Measurements from ENCODE around the gene ESR1.

ESR1 gene

GRCh38 chr6:151914484-151914883, 107.0 kb downstream of the ESR1 start:
- no peaks in the 10 kb centered on the region for H3K27me3 ChIP-seq (ENCODE audit: control insufficient read depth, insufficient read depth, low read length)
- DNase-seq (ENCODE audit: low read depth, low spot score), result no peak
- H3K36me3 ChIP-seq (ENCODE audit: control insufficient read depth, insufficient read depth, low read length), result no peaks in the 10 kb centered on the region
- H3K27ac ChIP-seq (ENCODE audit: low read length), result no peak overlapping the region
- H3K4me3 ChIP-seq (ENCODE audit: low read length), result no peak overlapping the region
- WGBS (ENCODE audit: insufficient coverage, insufficient read length), result no CpG with 5 or more reads among the region's 4 CpGs
- no peaks in the 10 kb centered on the region; the same call in 1 of the 2 replicates for H3K4me1 ChIP-seq (ENCODE audit: control insufficient read depth, insufficient read depth, low read length)
- H3K9me3 ChIP-seq (ENCODE audit: control insufficient read depth, insufficient read depth, low read length), result no peaks in the 10 kb centered on the region

DNA sequence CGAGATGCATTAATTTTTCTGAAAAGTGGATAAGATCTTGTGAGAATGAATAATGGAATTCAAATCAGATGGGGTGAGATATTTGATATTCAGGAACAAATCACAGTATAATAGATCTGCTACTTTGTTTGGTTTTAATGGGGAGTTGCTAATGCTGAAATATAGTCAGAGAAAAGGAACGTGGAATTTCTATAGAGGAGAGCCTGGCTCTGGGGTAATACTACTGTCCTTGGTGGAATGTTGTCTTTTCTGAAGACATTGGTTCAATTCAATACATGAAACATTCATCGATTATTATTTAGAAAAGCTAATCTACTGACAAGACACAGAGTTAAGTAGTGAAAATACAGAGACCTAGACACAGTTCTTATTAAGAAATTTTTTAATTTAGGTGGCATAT, 108.6 kb downstream of the ESR1 start:
- no CpG with 5 or more reads among the region's 3 CpGs for WGBS (ENCODE audit: insufficient coverage, insufficient read length)
- H3K27ac ChIP-seq (ENCODE audit: low read length), result no peak overlapping the region
- DNase-seq (ENCODE audit: low read depth, low spot score), result no peak
- no peaks in the 10 kb centered on the region for H3K9me3 ChIP-seq (ENCODE audit: control insufficient read depth, insufficient read depth, low read length)
- H3K36me3 ChIP-seq (ENCODE audit: control insufficient read depth, insufficient read depth, low read length), result no peaks in the 10 kb centered on the region
- H3K4me1 ChIP-seq (ENCODE audit: control insufficient read depth, insufficient read depth, low read length), result no peaks in the 10 kb centered on the region; the same call in 1 of the 2 replicates
- H3K27me3 ChIP-seq (ENCODE audit: control insufficient read depth, insufficient read depth, low read length), result no peaks in the 10 kb centered on the region
- no peak overlapping the region for H3K4me3 ChIP-seq (ENCODE audit: low read length)

DNA sequence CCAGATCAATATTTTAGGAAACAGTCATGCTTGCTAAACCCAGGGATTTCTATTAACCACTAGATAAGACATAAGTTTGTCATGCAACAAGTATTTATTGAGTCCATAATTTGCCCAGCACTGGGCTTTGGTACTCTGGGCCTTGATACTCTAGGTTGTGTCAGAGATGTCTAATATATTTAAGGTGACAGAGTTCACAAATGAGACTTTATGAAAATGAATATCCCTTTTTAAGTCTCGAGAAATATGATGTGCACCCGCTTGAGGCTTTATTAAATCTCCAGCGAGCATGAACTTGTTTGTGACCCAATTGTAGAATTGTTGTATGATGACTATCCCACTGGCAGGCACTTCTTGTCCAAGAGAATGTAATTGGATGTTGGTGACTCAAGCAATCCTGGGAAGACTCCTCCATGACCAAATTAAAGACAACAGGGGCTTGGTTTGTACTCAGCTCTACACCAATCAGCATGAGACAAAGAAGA, 109.2 kb downstream of the ESR1 start:
- DNase-seq (ENCODE audit: low read depth, low spot score), result no peak
- Histone ChIP-seq H3K27ac (ENCODE audit: low read length) (no peak overlapping the region), H3K27me3 (ENCODE audit: control insufficient read depth, insufficient read depth, low read length) (no peaks in the 10 kb centered on the region)

DNA sequence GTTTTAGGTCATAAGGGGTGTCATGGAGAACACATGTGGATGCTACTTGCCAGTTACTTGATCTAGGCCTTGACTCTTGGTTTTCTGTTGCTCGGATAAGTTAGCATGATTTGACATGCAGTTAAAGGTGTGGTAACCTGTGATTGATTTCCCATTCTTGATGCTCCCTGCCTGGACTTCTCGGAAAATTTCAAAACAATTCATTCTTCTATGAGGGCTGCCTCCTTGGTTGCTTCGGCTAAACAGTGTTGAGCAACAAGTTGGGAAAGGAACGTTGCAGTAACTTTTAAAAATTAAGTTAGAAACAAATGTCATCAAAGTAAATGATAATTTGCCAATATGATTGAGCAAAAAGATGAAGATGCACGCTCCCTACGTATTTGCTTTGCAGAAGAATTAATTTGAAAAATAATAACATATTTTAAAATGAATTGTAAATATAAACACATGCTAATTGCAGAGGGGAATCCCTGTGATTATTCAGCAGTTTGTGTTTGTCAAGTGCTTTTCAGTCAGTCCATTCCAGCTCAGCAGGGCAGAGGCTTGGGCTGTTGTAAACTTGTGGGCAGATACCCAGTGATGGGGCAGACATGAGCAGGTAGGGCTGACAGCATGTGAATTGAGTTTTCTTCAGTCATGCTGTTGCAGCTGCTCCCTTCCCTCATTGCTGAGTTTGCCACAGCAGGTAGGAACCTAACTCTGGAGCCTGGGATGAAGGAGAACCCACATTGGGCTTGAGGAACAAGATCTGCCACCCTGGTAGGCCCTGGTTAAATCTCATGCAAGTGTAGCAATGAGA, 110.2 kb downstream of the ESR1 start:
- Histone ChIP-seq H3K36me3 (ENCODE audit: control insufficient read depth, insufficient read depth, low read length) (no peaks in the 10 kb centered on the region), H3K9me3 (ENCODE audit: control insufficient read depth, insufficient read depth, low read length) (no peaks in the 10 kb centered on the region)
- no CpG with 5 or more reads among the region's 6 CpGs for WGBS (ENCODE audit: insufficient coverage, insufficient read length)

More for the DNA sequence above, 109.2 kb downstream of the ESR1 start:
- no peak overlapping the region for H3K4me3 ChIP-seq (ENCODE audit: low read length)
- WGBS (ENCODE audit: insufficient coverage, insufficient read length), result no CpG with 5 or more reads among the region's 3 CpGs
- no peaks in the 10 kb centered on the region; the same call in 1 of the 2 replicates for H3K4me1 ChIP-seq (ENCODE audit: control insufficient read depth, insufficient read depth, low read length)
- no peaks in the 10 kb centered on the region for H3K9me3 ChIP-seq (ENCODE audit: control insufficient read depth, insufficient read depth, low read length)
- H3K36me3 ChIP-seq (ENCODE audit: control insufficient read depth, insufficient read depth, low read length), result no peaks in the 10 kb centered on the region

GRCh38 chr6:151940307-151940706, 132.8 kb downstream of the ESR1 start:
- WGBS (ENCODE audit: insufficient coverage, insufficient read length), result no CpG with 5 or more reads among the region's 3 CpGs
- no peaks in the 10 kb centered on the region for H3K9me3 ChIP-seq (ENCODE audit: control insufficient read depth, insufficient read depth, low read length)
- H3K36me3 ChIP-seq (ENCODE audit: control insufficient read depth, insufficient read depth, low read length), result no peaks in the 10 kb centered on the region
- no peak overlapping the region for H3K27ac ChIP-seq (ENCODE audit: low read length)
- H3K4me3 ChIP-seq (ENCODE audit: low read length), result no peak overlapping the region
- H3K4me1 ChIP-seq (ENCODE audit: control insufficient read depth, insufficient read depth, low read length), result no peaks in the 10 kb centered on the region
- no peaks in the 10 kb centered on the region for H3K27me3 ChIP-seq (ENCODE audit: control insufficient read depth, insufficient read depth, low read length)
- no peak for DNase-seq (ENCODE audit: low read depth, low spot score)

More for the DNA sequence above, 110.2 kb downstream of the ESR1 start:
- Histone ChIP-seq H3K27ac (ENCODE audit: low read length) (no peak overlapping the region), H3K4me1 (ENCODE audit: control insufficient read depth, insufficient read depth, low read length) (no peaks in the 10 kb centered on the region; the same call in 1 of the 2 replicates), H3K4me3 (ENCODE audit: low read length) (no peak overlapping the region), H3K27me3 (ENCODE audit: control insufficient read depth, insufficient read depth, low read length) (no peaks in the 10 kb centered on the region)
- no peak for DNase-seq (ENCODE audit: low read depth, low spot score)

DNA sequence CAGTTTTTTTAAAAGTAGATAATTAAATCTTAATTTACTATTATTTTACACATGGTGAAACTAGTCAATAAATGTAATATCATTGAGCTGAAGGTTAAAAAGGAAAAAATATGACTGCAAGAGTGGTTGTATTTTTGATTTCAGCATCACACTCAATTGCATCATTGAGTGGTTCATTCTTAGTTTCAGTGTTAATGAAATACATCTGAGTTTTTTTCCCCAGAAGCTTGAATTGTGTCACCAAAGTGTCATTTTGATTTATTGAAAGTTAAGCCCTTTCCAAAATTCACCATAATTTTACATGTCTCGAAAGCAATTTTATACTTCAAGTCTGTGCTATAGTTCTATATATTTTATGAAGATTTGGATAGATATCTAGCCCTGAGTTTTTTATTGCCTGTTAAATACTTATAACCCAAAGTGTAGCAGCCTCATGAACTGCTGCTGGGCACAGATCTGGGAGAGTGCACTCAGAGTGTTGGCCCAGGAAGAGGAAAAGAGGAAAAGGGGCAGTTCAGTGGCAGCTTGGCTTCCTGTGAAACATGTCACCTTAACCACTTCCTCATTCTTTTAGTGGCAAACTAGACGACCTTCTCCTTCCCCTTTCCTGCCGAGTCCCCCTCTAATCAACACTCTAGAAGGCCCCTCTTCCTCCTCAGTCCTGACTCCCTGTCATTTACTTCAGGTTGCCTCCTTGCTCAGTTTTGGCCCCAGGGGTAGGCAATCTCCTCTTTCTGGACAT, 140.7 kb downstream of the ESR1 start:
- Histone ChIP-seq H3K9me3 (ENCODE audit: control insufficient read depth, insufficient read depth, low read length) (no peaks in the 10 kb centered on the region), H3K4me3 (ENCODE audit: low read length) (no peak overlapping the region), H3K36me3 (ENCODE audit: control insufficient read depth, insufficient read depth, low read length) (no peaks in the 10 kb centered on the region), H3K27ac (ENCODE audit: low read length) (no peak overlapping the region), H3K4me1 (ENCODE audit: control insufficient read depth, insufficient read depth, low read length) (no peaks in the 10 kb centered on the region), H3K27me3 (ENCODE audit: control insufficient read depth, insufficient read depth, low read length) (no peaks in the 10 kb centered on the region)
- WGBS (ENCODE audit: insufficient coverage, insufficient read length), result no CpG with 5 or more reads among the region's 3 CpGs
- no peak for DNase-seq (ENCODE audit: low read depth, low spot score)

DNA sequence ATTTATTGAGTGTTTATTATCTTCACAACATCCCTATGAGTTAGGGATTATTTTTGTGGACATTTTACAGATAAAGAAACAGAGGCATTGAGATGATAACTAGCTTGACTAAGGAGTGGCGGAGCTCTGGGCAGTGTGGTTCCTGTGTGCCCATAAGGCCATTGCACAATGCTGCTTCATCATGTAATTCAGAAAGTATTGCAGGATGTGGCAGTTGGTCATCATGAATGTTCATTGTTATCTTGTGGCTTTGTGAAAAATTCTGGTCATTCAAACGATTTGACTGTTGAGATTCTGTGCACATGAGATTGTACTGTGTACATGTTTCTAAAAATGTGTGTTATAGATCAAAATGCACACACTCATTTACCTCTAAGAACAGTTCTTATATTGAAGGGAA, 150.8 kb downstream of the ESR1 start:
- no peak for DNase-seq (ENCODE audit: low read depth, low spot score)
- Histone ChIP-seq H3K27me3 (ENCODE audit: control insufficient read depth, insufficient read depth, low read length) (no peaks in the 10 kb centered on the region), H3K4me3 (ENCODE audit: low read length) (no peak overlapping the region), H3K4me1 (ENCODE audit: control insufficient read depth, insufficient read depth, low read length) (no peaks in the 10 kb centered on the region), H3K9me3 (ENCODE audit: control insufficient read depth, insufficient read depth, low read length) (peaks cover 1% of the 10 kb centered on the region; the same call in 1 of the 2 replicates), H3K27ac (ENCODE audit: low read length) (no peak overlapping the region), H3K36me3 (ENCODE audit: control insufficient read depth, insufficient read depth, low read length) (no peaks in the 10 kb centered on the region)
- no CpG with 5 or more reads among the region's 2 CpGs for WGBS (ENCODE audit: insufficient coverage, insufficient read length)

- Histone ChIP-seq H3K4me1 (ENCODE audit: control insufficient read depth, insufficient read depth, low read length) (no peaks in the 10 kb centered on the region), H3K27me3 (ENCODE audit: control insufficient read depth, insufficient read depth, low read length) (no peaks in the 10 kb centered on the region), H3K36me3 (ENCODE audit: control insufficient read depth, insufficient read depth, low read length) (no peaks in the 10 kb centered on the region), H3K9me3 (ENCODE audit: control insufficient read depth, insufficient read depth, low read length) (peaks cover 1% of the 10 kb centered on the region; the same call in 1 of the 2 replicates), H3K4me3 (ENCODE audit: low read length) (no peak overlapping the region), H3K27ac (ENCODE audit: low read length) (no peak overlapping the region)
- WGBS (ENCODE audit: insufficient coverage, insufficient read length), result no CpG with 5 or more reads among the region's 3 CpGs
- no peak for DNase-seq (ENCODE audit: low read depth, low spot score)
Measured at GRCh38 chr6:151959086-151959485, 151.6 kb downstream of the ESR1 start.

GRCh38 chr6:151961809-151962208, 154.3 kb downstream of the ESR1 start:
- Histone ChIP-seq H3K27ac (ENCODE audit: low read length) (no peak overlapping the region), H3K9me3 (ENCODE audit: control insufficient read depth, insufficient read depth, low read length) (peaks cover 1% of the 10 kb centered on the region; the same call in 1 of the 2 replicates), H3K4me1 (ENCODE audit: control insufficient read depth, insufficient read depth, low read length) (no peaks in the 10 kb centered on the region), H3K4me3 (ENCODE audit: low read length) (no peak overlapping the region), H3K36me3 (ENCODE audit: control insufficient read depth, insufficient read depth, low read length) (no peaks in the 10 kb centered on the region), H3K27me3 (ENCODE audit: control insufficient read depth, insufficient read depth, low read length) (no peaks in the 10 kb centered on the region)
- DNase-seq (ENCODE audit: low read depth, low spot score), result no peak
- no CpG with 5 or more reads among the region's 5 CpGs for WGBS (ENCODE audit: insufficient coverage, insufficient read length)

DNA sequence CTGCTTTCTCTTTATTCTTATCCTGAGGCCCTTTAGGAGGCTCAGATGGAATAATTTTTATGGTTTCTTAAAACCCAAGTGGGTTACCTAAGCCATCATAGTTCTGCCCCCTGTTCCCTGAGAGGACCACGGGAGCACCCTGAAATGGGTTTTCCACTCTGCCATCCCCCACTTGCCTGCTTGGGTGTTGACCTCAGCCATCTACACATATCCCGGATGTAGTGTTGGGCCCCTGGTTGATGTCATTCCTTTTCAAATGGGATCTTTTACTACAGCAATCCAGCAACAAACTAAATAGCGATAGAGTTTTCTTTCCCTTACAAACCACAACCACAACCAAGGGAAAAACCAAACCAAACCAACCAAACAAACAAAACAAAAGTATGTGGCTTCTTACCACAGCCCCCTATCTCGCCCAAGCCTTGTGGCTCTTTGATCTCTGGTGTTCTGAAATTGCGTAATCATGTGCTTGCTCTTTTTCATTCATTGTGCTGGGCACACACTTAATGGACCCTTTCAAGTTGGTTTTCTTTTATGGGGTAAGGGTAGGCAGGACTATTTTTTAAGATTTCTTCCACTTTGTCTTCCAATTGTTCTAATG, 154.9 kb downstream of the ESR1 start:
- Histone ChIP-seq H3K4me3 (ENCODE audit: low read length) (no peak overlapping the region), H3K27me3 (ENCODE audit: control insufficient read depth, insufficient read depth, low read length) (no peaks in the 10 kb centered on the region), H3K4me1 (ENCODE audit: control insufficient read depth, insufficient read depth, low read length) (no peaks in the 10 kb centered on the region), H3K27ac (ENCODE audit: low read length) (no peak overlapping the region), H3K36me3 (ENCODE audit: control insufficient read depth, insufficient read depth, low read length) (no peaks in the 10 kb centered on the region), H3K9me3 (ENCODE audit: control insufficient read depth, insufficient read depth, low read length) (peaks cover 1% of the 10 kb centered on the region; the same call in 1 of the 2 replicates)
- no CpG with 5 or more reads among the region's 5 CpGs for WGBS (ENCODE audit: insufficient coverage, insufficient read length)
- no peak for DNase-seq (ENCODE audit: low read depth, low spot score)

All from iPS DF 6.9 (cell line).